Right atrium auricular region (tissue), 2 donors: ENCODE measurements around the gene PDE4D. TPM values are rescaled to one million over a fixed set of nuclear protein-coding genes. Genes with fewer than 3 reads are reported as not detected.

Source experiments
- DNase-seq: peaks from one replicate; pipeline ENCODE4 v3.0.0-alpha.2; 2019; ENCODE audit warnings: low spot score
- H3K27ac ChIP-seq, 2 donors: fragments of 200-600 bp; sonication (generic); 1 replicate in 1 of 2; 2 replicates in 1 of 2; pipeline ENCODE4 v1.5.1; 2016 to 2019
- H3K27me3 ChIP-seq, 2 donors: fragments of 200-600 bp; sonication (generic); one replicate each; pipeline versions ENCODE4 v1.5.1 to v1.6.0; 2017 to 2019
- H3K36me3 ChIP-seq: fragments of 200-600 bp; sonication (generic); one replicate; pipeline ENCODE4 v1.5.1; 2016
- H3K4me1 ChIP-seq, 2 donors: fragments of 200-600 bp; sonication (generic); one replicate each; pipeline versions ENCODE4 v1.5.1 to v1.6.0; 2017 to 2019
- H3K4me3 ChIP-seq, 2 donors: fragments of 200-600 bp; sonication (generic); 1 replicate in 1 of 2; 2 replicates in 1 of 2; pipeline ENCODE4 v1.5.1; 2017 to 2019; ENCODE audit warnings: mild to moderate bottlenecking in 1 of 2, moderate library complexity in 1 of 2
- H3K9me3 ChIP-seq, 2 donors: fragments of 200-600 bp; sonication (generic); one replicate each; pipeline ENCODE4 v1.5.1; 2019
- total RNA-seq, 2 donors: library from RNA; depleted of rRNA; stranded (reverse); fragments of >200 nt; gene quantifications; one replicate each; pipeline ENCODE4 v1.1.0, GENCODE V29; 2016
- TF ChIP-seq, protein P1 (sequence below), 2 donors: fragments of 200-600 bp; sonication (generic); IDR thresholded peaks; one replicate each; pipeline ENCODE4 v1.5.1; 2019; ENCODE audit warnings: antibody characterized with exemption in 2 of 2

PDE4D gene
- total RNA-seq, 2 donors from 2014 or later = 43.3 to 44.0 TPM

DNA sequence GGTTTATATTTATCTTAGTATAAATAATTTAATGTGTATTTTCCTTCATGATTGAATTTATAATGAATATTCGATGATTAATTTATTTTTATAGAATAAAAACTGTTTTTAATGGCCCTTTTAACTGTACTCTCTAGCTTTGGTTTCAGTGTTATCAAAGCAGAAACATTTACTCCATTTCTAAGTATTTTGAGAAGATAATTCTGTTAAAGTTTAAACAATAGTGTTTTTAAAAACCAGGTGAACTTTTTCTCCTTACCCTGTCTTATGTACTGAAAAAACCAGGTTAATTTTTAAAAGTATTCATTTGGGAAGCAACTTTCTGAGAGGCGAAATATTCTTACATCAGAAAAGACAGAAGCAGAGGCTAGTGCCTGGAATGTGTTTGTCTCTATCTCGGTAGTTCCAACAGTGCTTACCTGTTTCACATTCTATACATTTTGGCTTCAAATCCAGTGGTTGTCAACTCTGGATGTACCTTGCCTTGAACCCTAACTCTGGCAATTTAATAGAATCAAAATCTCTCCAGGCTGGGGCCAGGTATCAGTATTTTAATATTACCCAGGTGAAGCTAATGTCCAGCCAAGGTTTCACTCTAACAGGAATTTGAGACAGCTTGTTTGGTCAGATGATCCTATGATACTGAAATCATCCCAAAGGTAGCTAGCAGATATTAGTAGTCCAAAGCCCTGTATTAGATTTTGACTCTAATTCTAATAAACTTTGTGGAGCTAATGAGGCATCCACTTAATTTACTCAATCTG, 434.4 kb downstream of the PDE4D start:
- no peak for DNase-seq
- no peak overlapping the region for H3K27ac ChIP-seq
- TF ChIP-seq, protein P1, sequence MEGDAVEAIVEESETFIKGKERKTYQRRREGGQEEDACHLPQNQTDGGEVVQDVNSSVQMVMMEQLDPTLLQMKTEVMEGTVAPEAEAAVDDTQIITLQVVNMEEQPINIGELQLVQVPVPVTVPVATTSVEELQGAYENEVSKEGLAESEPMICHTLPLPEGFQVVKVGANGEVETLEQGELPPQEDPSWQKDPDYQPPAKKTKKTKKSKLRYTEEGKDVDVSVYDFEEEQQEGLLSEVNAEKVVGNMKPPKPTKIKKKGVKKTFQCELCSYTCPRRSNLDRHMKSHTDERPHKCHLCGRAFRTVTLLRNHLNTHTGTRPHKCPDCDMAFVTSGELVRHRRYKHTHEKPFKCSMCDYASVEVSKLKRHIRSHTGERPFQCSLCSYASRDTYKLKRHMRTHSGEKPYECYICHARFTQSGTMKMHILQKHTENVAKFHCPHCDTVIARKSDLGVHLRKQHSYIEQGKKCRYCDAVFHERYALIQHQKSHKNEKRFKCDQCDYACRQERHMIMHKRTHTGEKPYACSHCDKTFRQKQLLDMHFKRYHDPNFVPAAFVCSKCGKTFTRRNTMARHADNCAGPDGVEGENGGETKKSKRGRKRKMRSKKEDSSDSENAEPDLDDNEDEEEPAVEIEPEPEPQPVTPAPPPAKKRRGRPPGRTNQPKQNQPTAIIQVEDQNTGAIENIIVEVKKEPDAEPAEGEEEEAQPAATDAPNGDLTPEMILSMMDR (IDR thresholded peaks at IDR 0.05) = no peak
- H3K36me3 ChIP-seq = no peaks in the 10 kb centered on the region
- no peaks in the 10 kb centered on the region for H3K4me1 ChIP-seq
- H3K27me3 ChIP-seq = no peaks in the 10 kb centered on the region
- no peaks in the 10 kb centered on the region for H3K9me3 ChIP-seq
- no peak overlapping the region for H3K4me3 ChIP-seq

DNA sequence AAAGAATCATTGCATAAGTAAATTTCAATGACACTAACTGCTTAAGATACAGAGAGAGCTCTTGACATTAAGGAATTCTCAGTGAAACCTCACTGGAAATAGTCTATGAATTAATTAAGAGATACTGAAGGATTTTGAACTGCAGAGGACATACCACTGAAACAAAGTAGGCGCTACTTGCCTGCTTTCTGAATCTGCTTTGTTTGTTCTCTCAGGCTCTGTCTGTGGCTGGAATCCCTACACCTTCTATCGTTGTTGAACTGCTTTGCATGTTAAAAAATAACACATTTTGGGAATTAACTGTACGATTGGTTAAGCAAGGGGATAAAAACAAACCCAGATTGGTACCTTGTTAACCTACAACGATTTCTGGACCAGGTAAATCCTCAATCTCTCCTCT, 435.2 kb downstream of the PDE4D start:
- no peak for DNase-seq
- Histone ChIP-seq H3K36me3 (no peaks in the 10 kb centered on the region), H3K4me3 (no peak overlapping the region), H3K27ac (no peak overlapping the region), H3K27me3 (no peaks in the 10 kb centered on the region), H3K9me3 (no peaks in the 10 kb centered on the region), H3K4me1 (no peaks in the 10 kb centered on the region)
- TF ChIP-seq, protein P1 (IDR thresholded peaks at IDR 0.05) = no peak

DNA sequence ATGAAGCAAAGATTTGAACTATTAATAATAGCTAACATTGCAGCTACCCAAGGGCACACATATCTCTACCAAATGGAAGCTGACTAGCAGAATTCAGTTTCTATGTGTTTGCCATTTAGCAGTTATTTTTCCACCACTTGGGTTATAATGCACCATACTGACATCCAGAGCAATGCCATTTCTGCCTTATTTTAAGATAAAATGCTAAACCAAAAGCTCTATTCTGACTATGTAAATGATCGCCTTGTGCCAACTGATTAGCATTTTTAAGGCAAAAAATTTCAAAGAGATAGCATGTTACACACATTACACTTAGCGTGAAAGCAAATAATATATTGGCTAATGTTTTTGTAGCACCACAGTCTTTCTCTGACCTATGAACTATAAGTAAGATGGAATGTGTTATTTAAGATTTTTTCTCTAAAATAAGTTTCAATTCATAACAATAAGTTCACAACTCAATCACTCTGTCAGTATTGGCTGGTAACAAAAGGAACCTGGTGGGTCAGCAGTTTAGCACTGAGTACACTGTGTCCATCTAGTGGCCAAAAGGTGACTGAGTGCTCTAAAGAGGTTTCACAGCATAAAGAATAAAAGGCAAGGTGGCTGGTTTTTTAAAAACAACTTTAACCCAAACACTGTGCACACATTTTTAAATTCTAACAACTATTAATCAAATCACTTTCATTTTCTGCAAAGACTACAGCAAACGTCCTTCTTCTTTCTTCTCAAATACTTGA, 443.5 kb downstream of the PDE4D start:
- Histone ChIP-seq H3K27ac (no peak overlapping the region), H3K4me3 (no peak overlapping the region), H3K36me3 (no peaks in the 10 kb centered on the region), H3K9me3 (no peaks in the 10 kb centered on the region), H3K4me1 (no peaks in the 10 kb centered on the region), H3K27me3 (no peaks in the 10 kb centered on the region)
- no peak for DNase-seq
- TF ChIP-seq, protein P1 (IDR thresholded peaks at IDR 0.05) = no peak

DNA sequence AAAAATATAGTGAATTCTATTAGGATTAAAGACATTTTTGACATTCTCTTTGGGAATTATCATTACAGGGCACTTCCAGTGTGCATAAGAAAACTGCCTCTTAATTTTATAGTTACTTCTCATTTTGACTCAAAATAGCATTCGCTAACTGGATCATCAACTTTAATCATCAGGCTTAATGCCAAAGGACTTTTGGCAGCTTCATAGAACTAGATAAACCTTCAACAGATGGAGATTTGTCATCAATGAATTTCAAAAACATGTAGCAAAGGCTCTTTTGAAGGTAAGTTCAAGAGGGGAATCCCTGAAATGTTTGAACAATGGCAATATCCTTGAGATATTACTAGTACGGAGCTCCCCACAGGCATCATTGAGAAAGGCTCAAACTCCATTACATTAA, 447.2 kb downstream of the PDE4D start:
- Histone ChIP-seq H3K4me3 (no peak overlapping the region), H3K4me1 (no peaks in the 10 kb centered on the region), H3K9me3 (no peaks in the 10 kb centered on the region), H3K27me3 (no peaks in the 10 kb centered on the region), H3K36me3 (no peaks in the 10 kb centered on the region), H3K27ac (no peak overlapping the region)
- no peak for DNase-seq
- TF ChIP-seq, protein P1 (IDR thresholded peaks at IDR 0.05) = no peak

DNA sequence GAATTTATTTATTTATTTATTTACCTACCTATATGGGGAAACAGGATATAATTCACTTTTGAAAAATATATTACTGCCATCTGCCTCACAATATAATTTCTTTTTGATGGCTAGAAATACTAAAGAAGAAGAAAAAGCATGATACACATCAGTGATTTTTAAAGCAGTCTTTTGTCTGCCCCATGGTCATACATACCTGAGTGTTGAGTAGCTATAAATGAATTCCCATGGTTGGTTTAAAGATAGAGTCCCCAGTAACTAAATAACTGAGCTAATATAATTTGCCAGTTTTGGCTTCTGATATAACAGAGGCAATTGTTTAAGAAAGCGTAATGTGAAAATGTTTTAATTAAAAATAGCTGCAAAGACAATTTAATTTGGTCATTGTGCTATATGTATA, 447.8 kb downstream of the PDE4D start:
- Histone ChIP-seq H3K4me3 (no peak overlapping the region), H3K9me3 (no peaks in the 10 kb centered on the region), H3K4me1 (no peaks in the 10 kb centered on the region), H3K27me3 (no peaks in the 10 kb centered on the region), H3K36me3 (no peaks in the 10 kb centered on the region), H3K27ac (no peak overlapping the region)
- DNase-seq = no peak
- TF ChIP-seq, protein P1 (IDR thresholded peaks at IDR 0.05) = no peak
